AG10803 (cell line): ENCODE data around the gene PRDM16.

Source experiments
- DNase-seq: peaks from one replicate; pipeline ENCODE4 v3.0.0; 2010; ENCODE audit warnings: low read depth
- H3K4me3 ChIP-seq: 2 replicates; pipeline ENCODE4 v1.5.1; 2011; ENCODE audit warnings: mild to moderate bottlenecking, low read length, control low read depth
- CTCF ChIP-seq: conservative IDR thresholded peaks from 2 replicates; pipeline ENCODE4 v1.5.1; 2011; ENCODE audit warnings: mild to moderate bottlenecking, low read length, control low read depth, inconsistent platforms

PRDM16 gene

GRCh38 chr1:3101124-3101939 is 32.3 kb downstream of the PRDM16 start:
- no peak overlapping the region for H3K4me3 ChIP-seq
- DNase-seq: no peak
- TF ChIP-seq CTCF: no peak

GRCh38 chr1:3102641-3103040 is 33.6 kb downstream of the PRDM16 start:
- DNase-seq: no peak
- TF ChIP-seq CTCF: no peak
- H3K4me3 ChIP-seq: no peak overlapping the region

- no peak for DNase-seq
- H3K4me3 ChIP-seq: no peak overlapping the region
- TF ChIP-seq CTCF: no peak
Measured at GRCh38 chr1:3103967-3104677, 35.1 kb downstream of the PRDM16 start.

GRCh38 chr1:3105167-3105863 is 36.3 kb downstream of the PRDM16 start:
- no peak for TF ChIP-seq CTCF
- H3K4me3 ChIP-seq: no peak overlapping the region
- DNase-seq: peak; percentile 39

GRCh38 chr1:3106216-3106615 is 37.2 kb downstream of the PRDM16 start:
- TF ChIP-seq CTCF: no peak
- DNase-seq: no peak
- no peak overlapping the region for H3K4me3 ChIP-seq

GRCh38 chr1:3107201-3107600 is 38.2 kb downstream of the PRDM16 start:
- no peak for DNase-seq
- no peak overlapping the region for H3K4me3 ChIP-seq
- TF ChIP-seq CTCF: no peak

GRCh38 chr1:3109355-3109754 is 40.4 kb downstream of the PRDM16 start:
- TF ChIP-seq CTCF: no peak
- no peak for DNase-seq

More at GRCh38 chr1:3109355-3109754, 40.4 kb downstream of the PRDM16 start:
- H3K4me3 ChIP-seq: no peak overlapping the region
